GM12878 (cell line): ENCODE results near the gene SLC26A1.

Experiments
- BACH1 ChIP-seq: fragments of 450-650 bp; IDR thresholded peaks from 2 replicates; pipeline ENCODE4 v1.6.1; 2017; ENCODE audit warnings: mild to moderate bottlenecking, borderline replicate concordance
- SIX5 ChIP-seq: IDR thresholded peaks from 2 replicates; pipeline ENCODE4 v1.6.1; 2011; ENCODE audit warnings: mild to moderate bottlenecking, low read depth, low read length, moderate library complexity; ENCODE audit not compliant: severe bottlenecking

- TF ChIP-seq SIX5 (no peak), BACH1 (no peak)
These were observed 37.4 kb upstream of the SLC26A1 start for GRCh38 chr4:1030559-1030958.
